Cardiac septum (tissue), 1 donor: ENCODE results near the gene SFTPD. TPM values are rescaled to one million over a fixed set of nuclear protein-coding genes. Genes with fewer than 3 reads are reported as not detected.

ENCODE experiments used
- DNase-seq: peaks from one replicate; pipeline ENCODE4 v3.0.0-alpha.2; 2020; ENCODE audit warnings: low spot score
- intact Hi-C: fragments of 100-400 bp; cut with DNase I; formaldehyde crosslinking; loops from one replicate; pipeline ENCODE4 v1.14.0; 2022
- total RNA-seq: library from RNA; stranded (reverse); fragmentation: NEBNext Ultra II Directional; extraction: Animal tissue kit (Norgen Biotek cat#: 25700); gene quantifications from one replicate; pipeline ENCODE4 v1.2.1, GENCODE V29; 2021
- donor health status: DM: no; HTN: no; CAD: no.

The SFTPD gene
- total RNA-seq, 1 donor from 2014 or later = 0.54 TPM

DNA sequence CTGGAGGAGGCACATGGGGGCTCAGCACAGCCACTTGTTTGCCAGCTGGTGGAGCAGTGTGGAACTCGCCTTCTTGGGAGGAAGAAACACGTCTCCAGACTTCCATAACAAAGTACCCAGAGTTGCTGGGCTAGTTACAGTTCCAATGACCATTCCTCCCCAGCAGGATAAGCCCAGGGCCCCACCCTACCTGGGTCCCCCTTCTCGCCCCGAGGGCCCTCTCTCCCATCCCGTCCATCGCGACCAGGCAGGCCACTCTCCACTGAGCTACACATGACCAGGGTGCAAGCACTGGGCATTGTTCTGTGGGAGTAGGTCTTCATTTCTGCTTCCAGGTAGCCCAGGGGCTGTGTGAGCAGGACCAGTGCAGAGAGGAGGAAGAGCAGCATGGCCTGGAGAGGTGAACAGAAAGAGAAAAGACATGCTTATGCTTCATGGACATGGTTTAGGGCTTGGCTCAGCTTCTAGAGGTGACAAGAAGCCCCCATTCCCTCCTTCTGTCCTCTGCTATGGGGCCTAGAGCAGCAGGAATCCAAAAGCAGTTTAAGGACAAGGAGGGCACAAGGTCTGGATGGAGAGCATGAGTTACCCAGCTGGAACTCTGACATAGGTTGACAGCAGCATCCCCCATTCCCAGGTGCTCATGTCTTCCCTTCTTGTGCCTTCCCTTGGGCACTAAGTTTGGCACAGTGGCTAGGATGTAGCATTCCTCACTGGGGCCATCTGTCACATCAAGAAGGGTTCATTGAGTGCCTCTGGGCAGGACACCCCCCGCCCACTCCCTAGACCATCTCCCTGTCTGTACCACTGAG, 2.4 kb downstream of the SFTPD start:
- intact Hi-C loops = no loop called here
- no peak for DNase-seq

DNA sequence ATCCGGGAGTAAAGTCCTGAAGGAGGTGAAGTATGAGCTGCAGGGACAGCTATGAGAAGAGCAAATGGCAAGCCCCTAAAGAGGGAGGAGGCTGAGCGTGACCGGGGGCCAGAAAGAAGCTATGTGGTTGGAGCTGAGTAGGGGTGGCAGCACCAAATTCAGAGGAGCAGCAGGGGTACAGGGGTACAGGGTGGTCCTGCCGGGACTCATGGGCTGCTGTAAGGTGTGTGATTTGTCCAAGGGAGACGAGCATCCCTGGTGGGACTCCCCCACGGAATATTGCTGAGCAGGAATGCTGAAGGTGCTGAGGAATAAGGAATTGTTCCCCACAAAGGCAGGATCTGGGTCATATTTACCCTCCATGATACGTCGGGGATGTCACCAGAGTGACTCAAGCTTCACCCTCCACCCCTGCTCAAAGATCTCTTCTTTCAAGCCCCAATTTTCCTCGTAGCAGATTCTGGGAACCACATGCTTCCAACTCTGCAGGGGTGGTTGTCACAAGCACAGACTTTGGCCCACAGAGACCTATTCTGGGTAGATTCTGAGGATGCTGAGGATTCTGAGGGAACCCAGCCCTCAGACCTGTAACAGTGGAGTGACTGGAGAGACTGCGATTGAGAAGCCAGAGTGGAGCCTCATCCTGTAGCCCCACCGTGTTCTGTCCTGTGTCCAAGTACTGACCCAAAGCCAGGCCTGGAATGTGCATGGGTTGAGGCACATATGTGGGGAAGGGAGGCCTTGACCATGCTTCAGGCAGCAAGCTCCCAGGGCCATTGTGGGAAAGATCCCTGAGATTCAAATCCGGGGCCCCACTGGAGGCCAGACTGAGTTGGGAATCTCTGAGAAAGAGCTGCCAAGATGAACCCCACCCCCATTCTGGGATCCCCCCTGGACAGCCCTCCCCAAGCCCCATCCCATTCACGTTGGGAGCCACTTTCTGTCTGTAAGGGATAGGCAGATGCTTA, 4.2 kb downstream of the SFTPD start:
- intact Hi-C loops = no loop called here
- DNase-seq = no peak

DNA sequence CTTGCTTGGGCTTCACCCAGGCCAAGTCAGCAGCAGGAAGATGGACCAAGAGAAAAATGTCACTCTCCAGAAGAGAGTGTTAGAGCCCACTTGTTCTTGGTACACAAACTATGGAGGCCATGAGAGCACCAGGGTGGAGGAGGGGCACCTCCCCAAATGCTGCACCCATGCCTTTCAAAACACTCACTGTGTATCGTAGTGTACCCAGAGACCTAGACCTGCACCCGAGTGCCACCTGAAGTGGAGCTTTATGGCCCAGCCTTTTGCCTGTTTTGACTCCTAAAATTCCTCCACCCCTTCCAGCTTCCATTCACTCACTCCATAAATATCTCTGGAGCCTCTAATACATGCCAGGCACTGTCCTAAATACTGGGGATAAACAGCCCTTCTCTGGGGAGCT, 5.0 kb downstream of the SFTPD start:
- DNase-seq = no peak
- intact Hi-C loops = no loop called here

DNA sequence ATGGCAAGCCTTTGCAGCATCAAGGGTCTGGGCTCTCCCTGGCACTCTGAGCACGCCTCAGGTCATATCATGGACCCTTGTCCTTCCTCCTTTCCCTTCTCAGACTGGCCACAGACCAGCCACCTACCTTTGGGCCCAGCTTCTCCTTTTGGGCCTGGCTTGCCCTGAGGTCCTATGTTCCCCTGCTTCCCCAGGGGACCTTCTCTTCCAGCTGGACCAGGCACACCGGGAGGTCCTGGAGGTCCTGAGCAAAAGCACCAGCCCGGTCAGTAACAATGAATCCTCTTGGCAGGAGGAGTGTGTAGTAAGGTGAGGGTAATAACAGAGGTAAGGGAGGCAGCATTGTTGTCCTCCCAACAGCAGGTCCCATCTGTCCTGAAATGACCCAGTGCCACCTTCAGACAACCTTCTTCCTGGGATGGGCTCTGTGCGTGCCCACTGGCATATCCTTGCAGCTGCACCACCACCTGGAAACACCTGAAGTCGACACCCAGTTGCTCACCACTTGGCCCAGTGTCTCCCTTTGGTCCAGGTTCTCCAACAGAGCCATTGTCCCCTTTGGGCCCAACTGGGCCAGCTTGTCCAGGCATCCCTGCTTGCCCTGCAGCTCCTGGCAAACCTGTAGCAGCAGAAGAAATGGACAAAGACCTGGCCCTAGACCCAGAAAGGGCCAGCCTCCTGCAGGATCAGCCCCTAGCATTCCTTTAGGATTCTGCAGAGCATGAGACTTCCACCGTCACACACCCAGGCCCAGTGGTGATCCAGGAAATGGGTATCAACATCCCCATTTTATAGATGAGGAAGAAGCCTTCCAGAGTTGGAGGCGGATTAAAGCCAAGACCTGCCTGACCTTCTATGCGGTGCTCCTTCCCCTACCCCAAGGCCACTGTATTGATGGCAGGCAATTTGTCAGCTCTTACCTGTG, 6.4 kb downstream of the SFTPD start:
- no peak for DNase-seq
- intact Hi-C loops = no loop called here

DNA sequence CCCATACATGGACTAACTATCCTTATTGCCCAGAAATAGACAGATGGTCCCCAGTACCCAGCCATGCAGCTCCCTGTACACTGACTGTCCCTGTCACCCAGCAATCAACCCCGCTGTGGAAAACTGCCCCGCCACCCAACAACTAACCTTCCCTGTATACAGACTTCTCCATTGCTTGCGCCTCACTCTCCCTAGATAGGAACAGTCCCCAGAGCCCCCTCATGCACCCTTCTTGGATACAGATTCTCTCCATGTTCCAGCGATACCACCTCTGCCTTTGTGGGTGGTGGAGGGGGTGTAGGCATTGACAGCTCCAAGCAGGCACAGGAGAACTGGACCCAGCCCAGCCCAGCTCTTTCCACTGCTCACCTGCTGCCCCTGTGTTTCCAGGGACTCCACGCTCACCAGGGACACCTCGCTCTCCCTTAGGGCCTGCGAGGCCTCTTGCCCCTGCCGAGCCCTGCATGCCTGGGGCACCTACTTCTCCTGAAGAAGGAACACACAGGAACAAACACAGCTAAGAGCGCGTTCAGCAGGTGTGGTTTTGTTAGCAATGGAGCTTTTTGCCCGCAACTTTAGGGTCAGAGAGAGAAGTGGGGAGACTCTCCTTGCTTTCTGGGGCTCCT, 7.2 kb downstream of the SFTPD start:
- intact Hi-C loops = no loop called here
- no peak for DNase-seq

DNA sequence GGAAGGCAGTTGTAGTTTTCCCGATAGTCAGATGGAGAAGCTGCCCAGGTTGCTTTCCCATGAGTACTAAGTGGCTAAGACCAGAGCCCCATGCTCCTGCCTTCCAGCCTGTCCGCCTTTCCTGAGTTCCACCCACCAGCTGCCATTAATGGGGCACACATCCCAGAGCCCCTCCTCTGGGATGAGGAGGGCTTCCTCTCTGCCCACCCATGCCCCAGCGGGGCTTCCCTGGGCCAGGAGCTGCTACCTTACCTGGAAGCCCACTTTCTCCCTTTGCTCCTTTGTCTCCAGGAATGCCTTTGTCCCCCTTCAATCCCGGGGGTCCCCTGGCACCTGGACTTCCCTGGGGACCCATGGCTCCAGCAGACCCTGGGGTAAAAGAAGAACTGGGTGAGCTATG, 7.8 kb downstream of the SFTPD start:
- intact Hi-C loops = no loop called here
- DNase-seq = no peak

DNA sequence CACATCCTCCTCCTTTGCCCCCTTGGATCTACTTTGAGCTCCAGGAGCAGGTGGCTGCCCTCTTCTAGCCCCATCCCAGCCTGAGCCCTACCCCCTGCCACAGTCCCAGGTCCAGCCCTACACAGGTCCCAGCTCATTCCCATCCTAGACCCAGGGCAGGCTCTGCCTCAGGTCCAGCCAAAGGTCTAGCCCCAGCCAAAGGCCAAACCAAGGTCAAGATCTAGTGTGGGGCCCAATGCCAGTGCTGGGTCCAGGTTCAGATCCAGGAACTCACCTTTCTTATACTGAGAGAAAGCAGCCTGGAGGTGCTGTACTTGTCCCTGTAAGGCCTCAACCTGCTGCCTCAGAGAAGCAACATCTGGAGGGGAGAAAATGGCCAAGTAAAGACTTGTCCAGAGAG, 8.5 kb downstream of the SFTPD start:
- intact Hi-C loops = no loop called here
- DNase-seq = no peak

- intact Hi-C loops = no loop called here
- no peak for DNase-seq
Observed at GRCh38 chr10:79939969-79940368, 8.9 kb downstream of the SFTPD start.

GRCh38 chr10:79938728-79939406, 10.0 kb downstream of the SFTPD start:
- DNase-seq = no peak
- intact Hi-C loops = no loop called here

DNA sequence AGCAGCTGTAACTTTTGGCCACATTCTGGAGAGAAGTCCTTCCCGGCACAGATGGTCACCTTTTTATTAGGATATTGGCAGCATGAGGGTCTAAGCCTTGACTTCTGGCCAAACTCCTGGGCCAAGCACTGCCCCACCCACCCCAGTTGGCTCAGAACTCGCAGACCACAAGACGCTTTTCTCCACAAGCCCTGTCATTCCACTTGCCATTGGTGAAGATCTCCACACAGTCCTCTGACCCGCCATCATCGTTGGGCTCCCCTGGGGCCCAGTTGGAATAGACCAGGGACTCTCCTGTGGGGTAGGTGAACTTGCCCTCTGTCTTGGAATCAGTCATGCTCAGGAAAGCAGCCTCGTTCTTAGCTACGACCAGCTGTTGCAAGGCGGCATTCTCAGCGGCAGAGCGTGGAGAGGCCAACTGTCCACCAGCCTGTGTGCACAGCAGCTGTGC, 11.2 kb downstream of the SFTPD start:
- intact Hi-C loops = no loop called here
- no peak for DNase-seq

- intact Hi-C loops = no loop called here
- no peak for DNase-seq
Observed at GRCh38 chr10:79936625-79937615, 12.0 kb downstream of the SFTPD start.

GRCh38 chr10:79933961-79934360, 14.9 kb downstream of the SFTPD start:
- intact Hi-C loops = no loop called here
- DNase-seq = no peak

- intact Hi-C loops = no loop called here
- no peak for DNase-seq
Observed at GRCh38 chr10:79932841-79933379, 16.0 kb downstream of the SFTPD start.

DNA sequence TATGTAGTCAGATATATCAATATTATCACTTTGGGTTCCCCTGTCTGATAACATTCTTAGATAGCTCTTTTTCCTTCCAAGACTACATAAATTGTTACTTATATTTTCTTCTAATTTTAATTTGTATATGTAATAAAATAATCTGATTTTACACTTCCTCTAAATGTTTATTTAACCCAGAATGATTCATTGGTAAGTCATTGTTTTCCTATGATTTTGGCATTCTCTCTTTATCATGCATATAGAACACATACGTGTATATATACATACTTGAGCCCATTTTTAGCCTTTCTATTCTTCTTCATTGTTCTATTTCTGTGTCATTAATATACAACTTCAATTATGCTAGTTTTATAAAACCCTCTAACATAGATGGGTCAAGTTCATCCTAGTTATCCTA, 16.6 kb downstream of the SFTPD start:
- intact Hi-C loops = no loop called here
- no peak for DNase-seq

GRCh38 chr10:79930751-79931150, 18.2 kb downstream of the SFTPD start:
- no peak for DNase-seq
- intact Hi-C loops = no loop called here

GRCh38 chr10:79930267-79930666, 18.6 kb downstream of the SFTPD start:
- no peak for DNase-seq
- intact Hi-C loops = no loop called here

GRCh38 chr10:79929409-79929904, 19.4 kb downstream of the SFTPD start:
- intact Hi-C loops = loop anchor here (5.0 to 10.0 kb wide), 2 partner anchors 105 to 367 kb away; partner anchors contain the start of genes NUTM2E and SFTPA2
- peak; percentile 91 for DNase-seq
